K562 (cell line): ENCODE measurements around the gene SLC9B2. TPM values are rescaled to one million over a fixed set of nuclear protein-coding genes. Genes with fewer than 3 reads are reported as not detected.

Experiments used
- ATAC-seq: fragments of 200-7000 bp; cut with Tn5 transposase; 3 replicates; pipeline ENCODE4 v1.9.1; 2020; ENCODE audit warnings: moderate library complexity
- BruUV-seq: library from RNA; stranded (reverse); fragments of 400-500 nt; replicated peaks from 2 replicates; lab custom pipeline; 2021; lab: Mats Ljungman, UMichigan
- CTCF ChIA-PET: fragments of 300-600 bp; formaldehyde crosslinking; extraction: SDS; loops from one replicate; lab custom pipeline; 2021; ENCODE audit warnings: low intra/inter-chr PET ratio; lab: Yijun Ruan, JAX
- POLR2A ChIA-PET: fragments of 300-600, 350-650 bp; sonication (Branson Sonifier 250); formaldehyde crosslinking; extraction: SDS; loops from one replicate; lab custom pipeline; 2021; ENCODE audit warnings: antibody characterized with exemption, inconsistent platforms; lab: Yijun Ruan, JAX
- DNase-seq, 4 experiments: peaks; one replicate each; pipeline versions ENCODE4 v3.0.0 to v3.0.0-alpha.2; 2011 to 2018; ENCODE audit warnings: low spot score in 3 of 4, mixed read lengths in 3 of 4; ENCODE audit errors: extremely low read depth in 1 of 4
- FAIRE-seq: peaks from 2 replicates; lab custom pipeline; 2011; peaks lifted over from hg19 to GRCh38; lab: Jason Lieb, UNC
- H2AFZ ChIP-seq: 2 replicates; pipeline ENCODE4 v1.6.0; 2011; ENCODE audit warnings: low read depth, low read length, control low read depth, inconsistent platforms
- H3K27ac ChIP-seq: fragments of 200-600 bp; 3 replicates; pipeline ENCODE4 v1.8.0; 2011; ENCODE audit warnings: low read depth, mild to moderate bottlenecking, control low read depth, inconsistent platforms, low read length, moderate library complexity, mixed read lengths; ENCODE audit errors: extremely low read depth
- H3K27me3 ChIP-seq, 2 experiments: fragments of 300-600 bp in 1 of 2; 2 replicates in 1 of 2; 3 replicates in 1 of 2; pipeline versions ENCODE4 v1.6.0 to v1.8.0; 2011; ENCODE audit warnings: inconsistent platforms in 2 of 2, low read length in 2 of 2, mild to moderate bottlenecking in 1 of 2, mixed read lengths in 1 of 2, moderate library complexity in 1 of 2; ENCODE audit not compliant: control insufficient read depth in 2 of 2, insufficient read depth in 2 of 2
- H3K36me3 ChIP-seq: fragments of 300-600 bp; 3 replicates; pipeline ENCODE4 v1.8.0; 2011; ENCODE audit warnings: mild to moderate bottlenecking, low read length, inconsistent platforms; ENCODE audit not compliant: control insufficient read depth, insufficient read depth
- H3K4me1 ChIP-seq, 2 experiments: fragments of 200-600 bp in 1 of 2; replicated peaks in 1 of 2; 2 replicates in 1 of 2; 3 replicates in 1 of 2; pipeline versions ENCODE4 v1.5.1 to v1.8.0; 2011; ENCODE audit warnings: inconsistent platforms in 2 of 2, low read length in 2 of 2, mild to moderate bottlenecking in 1 of 2, mixed read lengths in 1 of 2, moderate library complexity in 1 of 2; ENCODE audit not compliant: control insufficient read depth in 2 of 2, insufficient read depth in 2 of 2
- H3K4me2 ChIP-seq: 2 replicates; pipeline ENCODE4 v1.6.1; 2011; ENCODE audit warnings: low read length, control low read depth, inconsistent platforms, mixed read lengths; ENCODE audit not compliant: insufficient read depth
- H3K4me3 ChIP-seq: fragments of 200-600 bp; sonication (generic), shearing (Covaris generic); 2 replicates; pipeline ENCODE4 v1.5.1; 2016; ENCODE audit warnings: control low read depth, inconsistent platforms
- H3K79me2 ChIP-seq: fragments of 200-600 bp; 3 replicates; pipeline ENCODE4 v1.8.0; 2011; ENCODE audit warnings: low read length, inconsistent platforms; ENCODE audit not compliant: control insufficient read depth, insufficient read depth
- H3K9ac ChIP-seq, 2 experiments: 2 replicates each; pipeline versions ENCODE4 v1.6.0 to v1.6.1; 2011; ENCODE audit warnings: low read depth in 2 of 2, low read length in 2 of 2, control low read depth in 1 of 2, inconsistent platforms in 1 of 2, mild to moderate bottlenecking in 1 of 2, mixed read lengths in 1 of 2; ENCODE audit not compliant: insufficient read depth in 1 of 2
- H3K9me1 ChIP-seq: one replicate; pipeline ENCODE4 v1.6.0; 2011; ENCODE audit warnings: inconsistent platforms, mild to moderate bottlenecking, low read length, moderate library complexity; ENCODE audit not compliant: control insufficient read depth, insufficient read depth
- H3K9me3 ChIP-seq: replicated peaks from 2 replicates; pipeline ENCODE4 v1.5.1; 2011; ENCODE audit warnings: low read depth, low read length, inconsistent platforms; ENCODE audit not compliant: control insufficient read depth, insufficient read depth
- H4K20me1 ChIP-seq: replicated peaks from 2 replicates; pipeline ENCODE4 v1.6.1; 2011; ENCODE audit warnings: low read length, inconsistent platforms, mixed read lengths; ENCODE audit not compliant: control insufficient read depth, insufficient read depth
- ATF4 ChIP-seq: fragments of 450-650 bp; formaldehyde crosslinking; IDR thresholded peaks from 2 replicates; pipeline ENCODE4 v1.4.0; 2022; ENCODE audit warnings: mild to moderate bottlenecking, moderate library complexity
- CHD4 ChIP-seq: fragments of 200-600 bp; sonication (generic); IDR thresholded peaks from 3 replicates; pipeline ENCODE4 v1.6.1; 2012; ENCODE audit warnings: low read depth, mild to moderate bottlenecking, mixed read lengths, low read length, inconsistent platforms; ENCODE audit not compliant: insufficient read depth, insufficient replicate concordance, poor library complexity, severe bottlenecking
- COPS2 ChIP-seq: fragments of 450-650 bp; conservative IDR thresholded peaks from 2 replicates; pipeline ENCODE4 v1.6.1; 2016; ENCODE audit warnings: mild to moderate bottlenecking, moderate library complexity
- HDAC1 ChIP-seq, 2 experiments: fragments of 450-650 bp; IDR thresholded peaks; 2 replicates each; pipeline ENCODE4 v1.6.1; 2016 to 2017; ENCODE audit warnings: inconsistent platforms in 1 of 2, mild to moderate bottlenecking in 1 of 2, moderate library complexity in 1 of 2
- LCOR ChIP-seq: sonication (generic); formaldehyde crosslinking; IDR thresholded peaks from 2 replicates; pipeline ENCODE4 v1.8.0; 2022; ENCODE audit warnings: mild to moderate bottlenecking, missing genetic modification reagents
- PREB ChIP-seq: sonication (generic); formaldehyde crosslinking; IDR thresholded peaks from 2 replicates; pipeline ENCODE4 v1.8.1; 2023; ENCODE audit warnings: mild to moderate bottlenecking, missing genetic modification reagents
- RERE ChIP-seq: sonication (generic); formaldehyde crosslinking; IDR thresholded peaks from 2 replicates; pipeline ENCODE4 v1.8.0; 2023; ENCODE audit warnings: missing genetic modification reagents, mild to moderate bottlenecking, borderline replicate concordance
- TCF7 ChIP-seq: sonication (generic); IDR thresholded peaks from 2 replicates; pipeline ENCODE4 v1.6.1; 2016; ENCODE audit warnings: antibody characterized with exemption, borderline replicate concordance
- TCF7L2 ChIP-seq: fragments of 150-350 bp; IDR thresholded peaks from 2 replicates; pipeline ENCODE4 v1.6.1; 2016; ENCODE audit warnings: low read depth, mild to moderate bottlenecking, low read length, moderate library complexity
- ZBTB11 ChIP-seq, 3 experiments: fragments of 200-800 bp in 1 of 3; fragments of 250-450 bp in 1 of 3; fragments of 450-650 bp in 1 of 3; sonication (Bioruptor Pico) in 1 of 3; sonication (Bioruptor generic) in 1 of 3; formaldehyde crosslinking in 1 of 3; IDR thresholded peaks; 2 replicates each; pipeline versions ENCODE4 v1.6.1 to v1.8.0; 2016 to 2022; ENCODE audit warnings: mild to moderate bottlenecking in 2 of 3, missing genetic modification characterization in 2 of 3, missing compliant biosample characterization in 1 of 3, moderate library complexity in 1 of 3
- WGBS: fragments of 100-300 bp; shearing (Covaris generic); methylation state at CpG from one replicate; pipeline ENCODE4 v1.1.6; 2016; ENCODE audit warnings: low coverage, mixed read lengths; ENCODE audit not compliant: insufficient coverage; ENCODE audit errors: missing lambda C conversion rate; 5-methylcytosine and 5-hydroxymethylcytosine counted together
- in situ Hi-C: fragments of 300-500 bp; cut with MboI; formaldehyde crosslinking; loops from 4 replicates; pipeline ENCODE4 v1.15.0; 2018; ENCODE audit warnings: inconsistent platforms, mixed read lengths
- intact Hi-C: fragments of 100-400 bp; cut with micrococcal nuclease; formaldehyde crosslinking; loops from 2 replicates; pipeline ENCODE4 v1.14.2; 2022
- polyA plus RNA-seq, 8 experiments: library from polyadenylated mRNA; depleted of rRNA in 4 of 8; stranded (reverse) in 5 of 8; unstranded in 3 of 8; fragments of >200 nt; fragmentation: Nextera tagmentation in 2 of 8; fragmentation: Illumina TruSeq in 1 of 8; extraction: Ambion mirVana in 2 of 8; extraction: Trizol in 1 of 8; gene quantifications; 2 replicates each; pipeline versions ENCODE4 v1.2.1 to v1.2.3, GENCODE V29; 2011 to 2014; ENCODE audit warnings: inconsistent platforms in 1 of 8, missing spikeins in 1 of 8
- total RNA-seq, 7 experiments: library from RNA; depleted of rRNA in 6 of 7; stranded (reverse); fragments of >200 nt in 6 of 7; fragmentation: Illumina TruSeq in 2 of 7; extraction: Trizol in 2 of 7; gene quantifications; 2 replicates each; pipeline versions ENCODE4 v1.2.1 to v1.2.3, GENCODE V29; 2011 to 2021; ENCODE audit warnings: low replicate concordance in 1 of 7

The SLC9B2 gene
- total and polyA plus RNA-seq, 9 of the 15 experiments (the other 6 are each of a cell fraction or from before 2014, with no cell fraction given) = 6.6 to 14.6 (median 11.4) TPM

GRCh38 chr4:103086551-103086950, 10.0 kb upstream of the SLC9B2 start:
- Histone ChIP-seq H3K4me2 (no peak overlapping the region), H3K9me1 (no peaks in the 10 kb centered on the region), H3K27me3 (no peaks in the 10 kb centered on the region), H3K4me3 (no peak overlapping the region), H4K20me1 (no peaks in the 10 kb centered on the region), H3K36me3 (no peaks in the 10 kb centered on the region), H3K9ac (no peak overlapping the region), H2AFZ (no peak overlapping the region), H3K27ac (no peak overlapping the region), H3K9me3 (no peaks in the 10 kb centered on the region), H3K4me1 (no peaks in the 10 kb centered on the region), H3K79me2 (no peaks in the 10 kb centered on the region)
- no peak for DNase-seq
- 5% methylated on average over 1 of the region's 1 CpG for WGBS
- ChIA-PET CTCF (no interaction called here), POLR2A (interaction anchor here (0.6 kb wide), 1 partner anchor 16 kb away, joined by 5 read pairs; no protein-coding TSS in a partner anchor)
- ATAC-seq = no peak
- in situ Hi-C loops = loop anchor here (5.0 kb wide), 2 partner anchors 464 to 649 kb away; no protein-coding TSS in a partner anchor
- intact Hi-C loops = no loop called here
- BruUV-seq = no TSS peak
- FAIRE-seq = no peak
- no peak for TF ChIP-seq COPS2
- TF ChIP-seq LCOR = no peak
- TF ChIP-seq PREB (CRISPR knock-in tag) = no peak
- no peak for TF ChIP-seq HDAC1 (IDR thresholded peaks at IDR 0.05)
- TF ChIP-seq TCF7 = no peak
- no peak for TF ChIP-seq ZBTB11 (CRISPR knock-in tag; IDR thresholded peaks at IDR 0.05)
- TF ChIP-seq ATF4 = no peak
- no peak for TF ChIP-seq TCF7L2
- TF ChIP-seq CHD4 = no peak
- TF ChIP-seq RERE (CRISPR knock-in tag) = no peak
